Dendritic cell treated with granulocyte-macrophage colony-stimulating factor and Interleukin-4, amounts not matched to agents 40 ng/mL and 50 ng/mL, for 4 days (primary cell): ENCODE results near the gene GRIA4.

Source experiments
- H3K27ac Mint-ChIP-seq: one replicate; pipeline ENCODE4 v1.8.0; 2022; ENCODE audit warnings: mild to moderate bottlenecking, mixed read lengths
- H3K27me3 Mint-ChIP-seq: one replicate; pipeline ENCODE4 v1.8.0; 2022; ENCODE audit warnings: mild to moderate bottlenecking, mixed read lengths
- H3K36me3 Mint-ChIP-seq: one replicate; pipeline ENCODE4 v1.8.0; 2022; ENCODE audit warnings: low read depth, mixed read lengths
- H3K4me1 Mint-ChIP-seq: one replicate; pipeline ENCODE4 v1.8.0; 2022; ENCODE audit warnings: low read depth, mixed read lengths
- H3K4me3 Mint-ChIP-seq: one replicate; pipeline ENCODE4 v1.8.0; 2022; ENCODE audit warnings: mild to moderate bottlenecking, moderate library complexity, mixed read lengths
- H3K9me3 Mint-ChIP-seq: one replicate; pipeline ENCODE4 v1.8.0; 2022; ENCODE audit warnings: mixed read lengths
- intact Hi-C: fragments of 100-400 bp; cut with micrococcal nuclease; formaldehyde crosslinking; loops from one replicate; pipeline ENCODE4 v1.15.0; 2022

The GRIA4 gene

DNA sequence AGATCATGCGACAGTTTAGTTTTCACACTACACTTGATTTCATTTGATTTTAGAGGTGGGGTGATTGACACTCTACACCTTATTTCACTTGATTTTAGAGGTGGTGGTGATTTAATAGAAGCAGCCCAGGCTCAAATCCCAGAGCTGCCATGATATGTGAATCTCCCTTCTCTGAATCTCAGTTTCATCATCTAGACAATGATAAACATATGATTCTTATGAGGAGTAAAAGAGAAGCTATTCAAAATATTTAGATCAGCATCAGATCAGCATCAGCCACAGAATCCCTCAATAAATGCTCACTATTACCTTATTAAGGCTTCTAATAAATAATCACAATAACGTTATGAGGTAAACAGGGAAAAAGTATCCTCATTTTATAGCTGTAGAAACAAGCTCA is 313.4 kb downstream of the GRIA4 start:
- H3K27ac Mint-ChIP-seq, result no peak overlapping the region
- no peaks in the 10 kb centered on the region for H3K4me1 Mint-ChIP-seq
- no peak overlapping the region for H3K4me3 Mint-ChIP-seq
- H3K36me3 Mint-ChIP-seq, result no peaks in the 10 kb centered on the region
- H3K27me3 Mint-ChIP-seq, result no peaks in the 10 kb centered on the region
- intact Hi-C loops, result no loop called here
- H3K9me3 Mint-ChIP-seq, result no peaks in the 10 kb centered on the region

DNA sequence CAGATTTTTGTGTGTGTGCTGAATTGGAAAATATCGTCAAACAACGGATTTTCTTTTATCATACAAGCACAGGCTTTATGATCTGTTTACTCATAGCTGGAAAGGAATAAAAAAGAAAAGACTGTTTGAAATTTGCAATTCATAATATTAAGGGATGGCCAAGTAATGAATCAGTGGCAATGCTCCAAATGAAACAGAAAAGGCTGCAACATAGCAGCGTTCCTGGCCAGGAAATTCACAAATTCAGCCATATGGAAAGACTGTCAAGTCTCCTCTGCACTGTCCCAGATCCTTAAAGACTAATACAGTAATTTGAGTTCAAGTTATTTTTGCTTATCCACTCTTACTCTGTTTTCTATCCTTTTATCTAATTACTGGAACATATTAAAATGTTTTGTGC is 313.9 kb downstream of the GRIA4 start:
- Mint-ChIP-seq H3K4me3 (no peak overlapping the region), H3K4me1 (no peaks in the 10 kb centered on the region), H3K27me3 (no peaks in the 10 kb centered on the region), H3K9me3 (no peaks in the 10 kb centered on the region), H3K36me3 (no peaks in the 10 kb centered on the region), H3K27ac (no peak overlapping the region)
- intact Hi-C loops, result no loop called here

DNA sequence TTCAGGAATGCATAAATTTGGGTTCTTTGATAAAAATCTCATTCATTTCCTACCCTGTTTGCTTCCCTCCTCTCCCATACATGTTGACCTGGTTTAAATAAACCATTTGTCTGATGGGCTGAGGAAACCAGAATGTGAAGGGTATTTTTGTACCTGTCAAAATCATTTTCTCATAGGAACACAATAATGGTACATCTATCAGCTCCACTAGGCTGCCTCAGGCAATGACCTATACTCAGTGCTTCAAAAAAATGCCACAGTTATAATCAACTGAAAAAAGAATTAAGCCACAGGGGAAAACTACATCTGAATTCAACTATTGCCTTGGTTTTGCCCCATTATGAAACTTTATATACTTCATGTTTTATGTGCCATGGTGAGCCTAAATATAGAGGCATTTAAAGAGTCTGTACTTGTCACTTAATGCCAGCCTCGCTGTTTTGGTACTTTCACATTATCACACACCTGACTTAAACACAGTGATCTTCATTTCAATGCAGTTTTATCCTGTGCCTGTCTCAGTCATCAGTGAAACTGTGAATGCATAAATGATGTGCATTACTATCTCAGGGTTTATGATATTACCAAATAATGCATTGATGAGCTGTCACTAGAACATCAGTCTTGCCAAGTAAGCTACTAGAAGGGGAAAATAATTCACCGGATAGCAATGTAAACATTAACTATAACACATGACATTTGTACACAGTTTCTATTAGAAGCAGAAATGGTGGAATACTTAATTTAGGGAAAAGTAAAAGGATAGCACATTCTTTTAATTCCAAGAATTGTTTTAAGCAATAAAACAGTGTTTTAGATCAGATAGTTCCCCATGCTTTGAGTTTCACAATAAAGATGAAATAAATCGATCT is 319.4 kb downstream of the GRIA4 start:
- H3K27ac Mint-ChIP-seq, result no peak overlapping the region
- intact Hi-C loops, result no loop called here
- no peak overlapping the region for H3K4me3 Mint-ChIP-seq
- H3K4me1 Mint-ChIP-seq, result no peaks in the 10 kb centered on the region
- no peaks in the 10 kb centered on the region for H3K9me3 Mint-ChIP-seq
- no peaks in the 10 kb centered on the region for H3K27me3 Mint-ChIP-seq
- no peaks in the 10 kb centered on the region for H3K36me3 Mint-ChIP-seq

DNA sequence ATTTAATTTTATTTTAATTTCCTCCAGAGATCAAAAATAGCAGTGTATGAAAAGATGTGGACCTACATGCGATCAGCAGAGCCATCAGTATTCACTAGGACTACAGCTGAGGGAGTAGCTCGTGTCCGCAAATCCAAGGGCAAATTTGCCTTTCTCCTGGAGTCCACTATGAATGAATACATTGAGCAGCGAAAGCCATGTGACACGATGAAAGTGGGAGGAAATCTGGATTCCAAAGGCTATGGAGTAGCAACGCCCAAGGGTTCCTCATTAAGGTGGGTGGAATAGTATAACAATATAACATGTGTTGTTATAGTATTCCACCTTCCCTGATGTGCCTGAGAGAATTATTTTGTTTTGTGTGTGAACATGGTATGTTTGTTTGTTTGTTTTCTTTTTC is 323.8 kb downstream of the GRIA4 start:
- no peaks in the 10 kb centered on the region for H3K4me1 Mint-ChIP-seq
- no peaks in the 10 kb centered on the region for H3K27me3 Mint-ChIP-seq
- intact Hi-C loops, result no loop called here
- H3K36me3 Mint-ChIP-seq, result no peaks in the 10 kb centered on the region
- no peak overlapping the region for H3K4me3 Mint-ChIP-seq
- no peak overlapping the region for H3K27ac Mint-ChIP-seq
- H3K9me3 Mint-ChIP-seq, result no peaks in the 10 kb centered on the region

DNA sequence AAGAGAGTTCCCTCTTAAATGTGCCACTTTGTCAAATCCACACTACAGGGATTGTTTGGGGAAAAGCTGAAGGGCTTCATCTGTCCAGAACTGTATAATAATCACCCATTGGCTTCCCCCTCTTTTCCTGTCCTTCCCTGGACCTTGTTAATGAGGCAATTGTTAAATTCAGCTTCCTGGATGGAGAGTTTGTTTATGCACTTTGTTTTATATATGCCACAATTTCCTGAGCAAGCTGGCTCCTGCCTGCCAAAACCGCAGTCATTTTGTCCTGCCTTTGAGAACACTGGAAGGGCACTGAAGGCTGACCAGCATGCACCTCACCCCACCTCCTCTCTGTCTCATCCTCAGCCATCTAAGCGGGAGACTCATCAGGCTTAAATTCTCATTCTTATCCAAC is 325.9 kb downstream of the GRIA4 start:
- H3K36me3 Mint-ChIP-seq, result no peaks in the 10 kb centered on the region
- H3K27me3 Mint-ChIP-seq, result no peaks in the 10 kb centered on the region
- intact Hi-C loops, result no loop called here

DNA sequence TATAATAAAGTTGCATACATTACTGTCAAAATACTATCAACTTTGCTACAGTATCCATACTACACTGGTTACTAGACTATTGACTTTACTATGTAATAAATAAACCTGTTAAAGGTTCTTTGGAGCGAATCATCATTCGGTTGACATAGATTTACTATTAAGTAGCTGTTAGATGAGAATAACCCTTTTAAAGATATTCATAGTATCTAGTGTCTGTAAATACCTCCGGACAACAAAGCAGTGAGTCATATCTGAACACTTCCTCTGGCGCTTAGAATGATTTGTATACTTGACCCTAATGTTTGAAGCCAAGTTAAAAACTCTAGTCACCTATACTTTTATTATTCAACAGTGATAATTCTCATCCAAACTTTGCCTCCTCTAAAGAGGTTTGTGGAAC is 327.5 kb downstream of the GRIA4 start:
- intact Hi-C loops, result no loop called here
- Mint-ChIP-seq H3K9me3 (peaks cover 6% of the 10 kb centered on the region), H3K36me3 (no peaks in the 10 kb centered on the region), H3K27ac (no peak overlapping the region), H3K27me3 (no peaks in the 10 kb centered on the region), H3K4me1 (no peaks in the 10 kb centered on the region), H3K4me3 (no peak overlapping the region)

More for the DNA sequence above, 325.9 kb downstream of the GRIA4 start:
- Mint-ChIP-seq H3K27ac (no peak overlapping the region), H3K4me1 (no peaks in the 10 kb centered on the region), H3K4me3 (no peak overlapping the region), H3K9me3 (peaks cover 6% of the 10 kb centered on the region)

DNA sequence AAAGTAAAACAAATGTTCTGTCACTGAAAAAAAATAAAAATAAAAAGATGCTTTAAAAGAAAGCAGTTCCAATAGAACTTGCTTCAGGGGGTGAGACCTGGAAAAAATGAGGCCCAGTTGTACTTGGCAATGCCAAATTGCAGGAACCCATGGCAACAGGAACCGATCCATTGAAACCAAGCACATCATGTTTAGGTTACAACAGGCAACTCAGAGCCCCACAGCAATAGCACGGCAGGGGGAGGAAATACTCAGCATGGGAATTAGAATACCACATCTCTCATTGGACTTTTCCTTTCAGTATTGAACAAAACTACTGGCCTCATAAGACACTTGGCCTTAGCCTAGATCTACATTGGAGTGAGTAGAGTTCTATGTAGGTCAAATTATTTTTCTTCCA is 327.9 kb downstream of the GRIA4 start:
- H3K4me1 Mint-ChIP-seq, result no peaks in the 10 kb centered on the region

DNA sequence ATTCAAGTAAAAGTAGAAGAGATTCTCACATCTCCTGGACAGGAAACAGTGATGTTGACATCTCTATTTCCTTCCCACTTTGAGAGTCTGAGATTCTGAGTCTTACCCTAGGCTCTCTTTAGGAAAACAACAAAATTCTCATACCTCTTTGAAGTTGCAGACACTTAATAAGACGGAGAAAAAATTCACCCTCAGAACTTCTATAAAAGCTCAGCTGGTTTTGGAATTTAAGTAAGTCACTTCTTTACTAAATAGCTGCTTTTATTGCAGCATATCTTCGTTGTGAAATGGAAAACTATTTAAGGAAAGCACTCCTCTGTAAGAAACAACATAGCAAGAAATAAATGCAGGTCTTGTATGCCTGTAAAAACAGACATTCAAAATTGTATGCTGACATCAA is 333.0 kb downstream of the GRIA4 start:
- H3K4me1 Mint-ChIP-seq, result no peaks in the 10 kb centered on the region
- no peaks in the 10 kb centered on the region for H3K27me3 Mint-ChIP-seq
- H3K27ac Mint-ChIP-seq, result no peak overlapping the region
- intact Hi-C loops, result no loop called here
- H3K9me3 Mint-ChIP-seq, result peaks cover 6% of the 10 kb centered on the region
- H3K36me3 Mint-ChIP-seq, result no peaks in the 10 kb centered on the region
- no peak overlapping the region for H3K4me3 Mint-ChIP-seq

More for the DNA sequence above, 327.9 kb downstream of the GRIA4 start:
- Mint-ChIP-seq H3K36me3 (no peaks in the 10 kb centered on the region), H3K9me3 (peaks cover 6% of the 10 kb centered on the region), H3K27me3 (no peaks in the 10 kb centered on the region), H3K4me3 (no peak overlapping the region), H3K27ac (no peak overlapping the region)
- intact Hi-C loops, result no loop called here

DNA sequence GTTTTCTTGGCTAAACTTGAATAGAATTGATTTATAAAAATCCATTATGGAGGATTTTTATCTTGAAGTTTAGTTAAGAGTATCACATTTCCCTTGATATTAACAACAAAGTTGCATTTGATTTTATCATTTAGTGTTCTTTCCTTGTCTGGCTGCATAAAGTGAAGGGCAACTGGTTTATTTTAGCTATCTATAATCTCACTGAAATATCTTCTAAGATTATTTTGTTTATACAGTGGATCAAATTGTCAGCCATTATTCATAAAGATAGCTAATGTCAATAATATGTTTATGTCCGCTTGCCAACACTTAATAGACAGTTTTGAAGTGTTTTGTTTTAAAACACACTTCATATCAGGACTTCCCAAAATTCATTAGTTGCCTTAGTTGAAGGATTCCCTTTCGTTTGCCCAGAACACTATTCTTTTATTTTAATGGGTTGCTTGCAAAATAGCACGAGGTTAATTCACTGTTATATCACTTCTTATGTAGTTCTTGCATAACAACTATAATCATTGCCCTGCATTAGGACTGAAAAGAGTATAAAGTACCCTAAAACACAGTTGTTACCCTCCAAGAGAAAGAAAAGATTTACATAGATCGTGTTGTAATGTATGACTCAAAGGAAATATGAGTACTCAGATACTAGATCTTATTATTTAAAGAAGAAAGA is 339.2 kb downstream of the GRIA4 start:
- intact Hi-C loops, result no loop called here
- H3K4me3 Mint-ChIP-seq, result no peak overlapping the region
- no peaks in the 10 kb centered on the region for H3K4me1 Mint-ChIP-seq
- no peaks in the 10 kb centered on the region for H3K9me3 Mint-ChIP-seq
- no peak overlapping the region for H3K27ac Mint-ChIP-seq
- H3K27me3 Mint-ChIP-seq, result no peaks in the 10 kb centered on the region
- no peaks in the 10 kb centered on the region for H3K36me3 Mint-ChIP-seq

DNA sequence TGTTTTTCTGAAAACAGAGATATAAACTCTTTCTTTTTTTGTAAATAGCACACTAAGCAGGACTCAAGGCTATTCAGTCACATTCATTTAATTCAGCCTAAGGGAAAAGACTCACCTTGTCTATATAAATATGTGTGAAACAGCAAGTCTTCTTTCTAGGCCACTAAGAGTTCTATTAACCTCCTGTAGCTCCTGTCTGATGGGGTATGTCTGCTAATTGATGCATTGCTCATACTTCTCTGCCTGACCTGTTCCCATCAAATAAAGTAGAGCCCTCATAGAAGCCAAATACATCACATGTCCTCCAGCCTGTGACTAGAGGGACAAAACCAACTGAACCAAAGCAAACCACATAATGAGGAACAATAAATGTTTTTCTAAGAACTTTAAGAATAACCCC is 344.0 kb downstream of the GRIA4 start:
- intact Hi-C loops, result no loop called here
- Mint-ChIP-seq H3K27ac (no peak overlapping the region), H3K4me1 (no peaks in the 10 kb centered on the region), H3K9me3 (peaks cover 9% of the 10 kb centered on the region), H3K36me3 (no peaks in the 10 kb centered on the region), H3K27me3 (no peaks in the 10 kb centered on the region), H3K4me3 (no peak overlapping the region)

DNA sequence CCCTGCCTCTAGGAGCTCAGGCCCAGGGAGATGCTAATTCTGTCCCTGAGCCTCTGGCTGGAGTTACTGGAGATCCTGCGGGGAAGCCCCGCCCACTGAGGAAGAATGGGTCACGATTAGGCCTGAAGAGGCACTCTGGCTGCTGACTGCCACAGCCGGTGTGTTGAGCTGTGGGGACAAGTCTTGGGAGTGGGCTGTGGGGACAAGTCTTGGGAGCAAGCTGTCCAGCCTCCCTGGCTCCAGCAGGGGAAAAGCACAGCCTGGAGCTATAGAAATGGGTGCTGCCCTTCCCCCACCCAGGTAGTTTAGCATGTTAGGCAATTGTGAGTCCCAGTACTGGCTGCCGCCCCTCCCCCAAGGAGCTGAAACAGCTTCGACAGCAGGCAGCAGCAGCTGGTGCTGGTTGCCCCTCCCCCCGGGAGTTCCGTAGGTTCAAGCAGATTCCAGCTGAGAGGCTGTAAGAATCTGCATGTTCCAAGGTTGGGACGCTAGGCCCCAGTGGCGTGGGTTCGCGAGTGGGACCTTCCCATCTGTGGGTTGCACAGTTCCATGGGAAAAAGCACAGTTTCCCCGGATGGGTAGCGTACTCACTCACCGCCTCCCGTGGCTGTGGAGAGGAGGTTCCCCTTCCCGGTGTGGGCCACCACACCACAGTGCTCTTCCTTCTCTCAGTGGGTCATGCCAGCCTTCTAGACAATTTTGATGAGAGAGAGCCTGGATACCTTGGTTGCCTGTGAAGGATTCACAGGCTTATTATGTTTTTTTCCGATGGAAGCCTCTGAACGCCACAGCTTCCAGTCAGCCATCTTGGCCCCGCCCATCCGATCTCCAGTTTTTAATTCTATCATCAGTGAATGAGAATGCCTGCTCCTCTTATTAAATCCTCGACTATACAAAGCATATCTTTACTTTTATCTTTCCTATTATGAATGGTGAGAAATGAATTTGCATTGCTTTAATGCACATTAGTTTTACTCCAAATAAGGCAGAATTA is 350.7 kb downstream of the GRIA4 start:
- Mint-ChIP-seq H3K27ac (no peak overlapping the region), H3K27me3 (no peaks in the 10 kb centered on the region), H3K4me3 (no peak overlapping the region), H3K36me3 (no peaks in the 10 kb centered on the region), H3K9me3 (peaks cover 32% of the 10 kb centered on the region), H3K4me1 (no peaks in the 10 kb centered on the region)
- intact Hi-C loops, result no loop called here

DNA sequence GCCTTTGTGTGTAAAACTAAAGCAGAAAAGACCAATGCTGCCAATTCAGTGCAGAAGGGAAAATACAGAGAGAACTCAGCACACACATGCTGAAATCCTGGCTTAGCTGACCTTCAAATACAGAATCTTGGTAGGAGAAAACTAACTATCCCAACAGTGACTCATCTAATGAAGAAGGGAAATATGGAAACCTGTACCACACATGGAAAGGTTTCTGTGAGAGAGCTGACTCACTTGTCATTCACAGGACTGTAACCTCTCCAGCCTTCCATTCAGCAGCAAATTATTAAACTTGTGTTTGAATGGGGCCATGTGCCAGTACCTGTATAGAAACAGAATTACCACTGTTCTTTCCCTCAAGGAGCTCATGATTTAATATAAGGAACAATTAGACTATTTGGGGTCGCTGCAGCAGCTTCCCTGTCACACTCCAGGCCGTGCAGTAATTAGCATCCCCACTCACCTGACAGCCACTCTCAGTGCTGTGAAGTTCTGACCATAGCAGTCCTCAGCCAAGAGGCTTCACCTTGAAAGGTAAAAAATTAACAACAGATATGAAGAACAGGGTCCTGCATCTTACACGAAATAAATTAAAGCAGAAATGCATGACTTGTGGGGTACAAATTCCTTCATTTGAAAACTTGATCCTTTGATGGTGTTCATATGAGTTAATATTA is 358.3 kb downstream of the GRIA4 start:
- Mint-ChIP-seq H3K9me3 (no peaks in the 10 kb centered on the region), H3K27ac (no peak overlapping the region), H3K4me3 (no peak overlapping the region), H3K36me3 (no peaks in the 10 kb centered on the region), H3K27me3 (no peaks in the 10 kb centered on the region), H3K4me1 (no peaks in the 10 kb centered on the region)
- intact Hi-C loops, result no loop called here

DNA sequence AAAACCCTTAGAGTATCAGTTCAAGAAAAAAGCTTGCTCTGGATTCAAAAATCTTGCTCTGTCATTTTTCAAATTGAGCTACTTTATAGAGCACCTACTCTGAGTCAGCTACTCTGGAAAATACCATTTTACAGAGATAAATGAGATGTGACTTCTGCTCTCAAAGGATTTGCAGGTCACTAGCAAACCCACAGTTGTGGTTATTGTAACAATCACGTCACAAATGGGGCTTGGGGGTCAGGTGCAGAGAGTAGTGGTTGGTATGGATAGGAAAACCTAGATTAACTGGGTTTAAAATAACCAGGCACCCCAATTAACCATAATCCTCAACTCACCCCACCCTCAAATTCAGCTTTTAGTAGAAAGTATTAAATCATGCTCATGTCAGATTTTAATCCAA is 359.9 kb downstream of the GRIA4 start:
- no peaks in the 10 kb centered on the region for H3K36me3 Mint-ChIP-seq

More for the DNA sequence above, 359.9 kb downstream of the GRIA4 start:
- H3K27ac Mint-ChIP-seq, result no peak overlapping the region
- no peaks in the 10 kb centered on the region for H3K4me1 Mint-ChIP-seq
- H3K4me3 Mint-ChIP-seq, result no peak overlapping the region
- intact Hi-C loops, result no loop called here
- no peaks in the 10 kb centered on the region for H3K27me3 Mint-ChIP-seq
- no peaks in the 10 kb centered on the region for H3K9me3 Mint-ChIP-seq
